ENCODE results near the gene DIS3L2. TPM values are rescaled to one million over a fixed set of nuclear protein-coding genes. Genes with fewer than 3 reads are reported as not detected.

DIS3L2 gene
- total and polyA plus RNA-seq, 8 donors, result 13.0 to 24.0 (median 16.8) TPM

- ATAC-seq, result no peak
- H3K27me3 ChIP-seq, result no peaks in the 10 kb centered on the region
- WGBS, 2 donors, result 81 to 85% methylated on average over 2 of the region's 2 CpGs
- no peak for DNase-seq
- intact Hi-C loops (cut with DNase I), result no loop called here
- no peak for TF ChIP-seq CTCF (IDR thresholded peaks at IDR 0.05)
- no peak overlapping the region for H3K27ac ChIP-seq
- H3K9me3 ChIP-seq, result no peaks in the 10 kb centered on the region
- FAIRE-seq, result no peak
- no peaks in the 10 kb centered on the region for H3K36me3 ChIP-seq
- H3K4me3 ChIP-seq, result no peak overlapping the region
- H3K4me1 ChIP-seq, result no peaks in the 10 kb centered on the region
Measured at GRCh38 chr2:231951452-231952035, 10.0 kb upstream of the DIS3L2 start.

- H3K27ac ChIP-seq, result no peak overlapping the region
- intact Hi-C loops (cut with DNase I), result no loop called here
- peak in 3 of 4 donors; percentile 38 to 72 (median 46) for ATAC-seq
- no peaks in the 10 kb centered on the region for H3K36me3 ChIP-seq
- H3K4me1 ChIP-seq, result no peaks in the 10 kb centered on the region
- H3K4me3 ChIP-seq, result no peak overlapping the region
- no peaks in the 10 kb centered on the region for H3K27me3 ChIP-seq
- DNase-seq, result no peak
- no peak for FAIRE-seq
- TF ChIP-seq CTCF (IDR thresholded peaks at IDR 0.05), result no peak
- no peaks in the 10 kb centered on the region for H3K9me3 ChIP-seq
- WGBS, 2 donors, result 88 to 91% methylated on average over 8 of the region's 8 CpGs
Measured at GRCh38 chr2:231955758-231956472, 5.6 kb upstream of the DIS3L2 start.

- Histone ChIP-seq H3K36me3 (no peaks in the 10 kb centered on the region), H3K4me3 (no peak overlapping the region), H3K27ac (no peak overlapping the region), H3K9me3 (no peaks in the 10 kb centered on the region), H3K4me1 (peaks cover 0 to 5% (median 0%) of the 10 kb centered on the region in 3 donors), H3K27me3 (no peaks in the 10 kb centered on the region)
- no peak for DNase-seq
- no peak for TF ChIP-seq CTCF (IDR thresholded peaks at IDR 0.05)
- intact Hi-C loops (cut with DNase I), result no loop called here
- 74 to 91% methylated on average over 4 of the region's 4 CpGs for WGBS, 2 donors
- no peak for FAIRE-seq
- ATAC-seq, result no peak
Measured at GRCh38 chr2:231957913-231958763, 3.4 kb upstream of the DIS3L2 start.

GRCh38 chr2:231960810-231961348, 634 bp upstream of the DIS3L2 start:
- no peaks in the 10 kb centered on the region for H3K36me3 ChIP-seq
- peak overlapping the region; percentile 76 to 100 (median 92) for H3K4me3 ChIP-seq
- peaks cover 0 to 15% (median 0%) of the 10 kb centered on the region in 3 donors for H3K4me1 ChIP-seq
- 52 to 55% methylated on average over 18 of the region's 18 CpGs for WGBS, 2 donors
- no peaks in the 10 kb centered on the region for H3K9me3 ChIP-seq
- TF ChIP-seq CTCF (IDR thresholded peaks at IDR 0.05), result no peak
- no peak for ATAC-seq
- intact Hi-C loops (cut with DNase I), result no loop called here
- peak overlapping the region; percentile 58 to 70 (median 68) for H3K27ac ChIP-seq
- no peaks in the 10 kb centered on the region for H3K27me3 ChIP-seq
- no peak for DNase-seq
- no peak for FAIRE-seq

Data from pancreas (tissue), 10 donors.